Fibroblast of gingiva (primary cell): ENCODE results near the gene SLIT3.

ENCODE experiments used
- DNase-seq: peaks from one replicate; pipeline ENCODE4 v3.0.0-alpha.2; 2011; ENCODE audit warnings: low read depth

Gene SLIT3

GRCh38 chr5:168859471-168859870 is 441.5 kb downstream of the SLIT3 start:
- DNase-seq: no peak

DNA sequence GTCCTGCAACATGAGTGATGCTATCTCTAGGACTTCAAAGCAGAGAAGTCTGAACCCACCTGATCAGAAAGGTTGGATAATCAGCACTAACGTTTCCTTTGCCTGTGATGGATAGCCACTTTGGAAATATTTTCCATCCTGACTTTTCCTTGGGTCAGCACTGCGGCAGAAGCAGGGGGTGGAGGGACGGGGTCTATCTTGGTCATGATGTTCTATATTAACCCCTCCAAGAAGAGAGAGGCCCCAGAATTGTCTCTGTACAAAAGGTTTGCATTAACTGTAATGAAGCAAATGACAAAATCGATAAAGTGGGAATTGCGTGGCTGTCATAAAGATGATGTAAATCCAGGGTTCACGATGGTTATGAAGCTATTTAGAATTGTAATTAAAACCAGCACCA is 441.9 kb downstream of the SLIT3 start:
- no peak for DNase-seq

- DNase-seq: no peak
These were observed 442.6 kb downstream of the SLIT3 start for GRCh38 chr5:168858371-168858770.

- no peak for DNase-seq
These were observed 447.0 kb downstream of the SLIT3 start for GRCh38 chr5:168853972-168854371.

DNA sequence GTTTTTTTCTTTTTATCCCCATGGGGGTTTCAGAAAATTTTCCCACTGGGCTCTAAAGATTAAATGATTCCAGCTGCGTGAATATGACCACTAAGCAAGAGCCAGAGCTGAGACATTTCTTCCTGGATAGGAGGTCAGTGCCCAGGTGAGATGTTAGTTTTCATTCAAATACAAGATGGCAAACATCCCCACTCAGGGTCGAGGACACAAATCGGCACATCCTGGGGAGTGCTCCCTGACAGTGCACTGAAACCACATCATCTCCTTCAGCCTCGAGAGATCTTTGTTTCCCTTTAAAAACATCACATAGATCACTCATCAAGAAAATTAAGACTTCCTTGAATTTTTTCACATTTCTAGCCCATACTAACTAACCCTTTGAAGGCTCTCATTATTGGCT is 448.6 kb downstream of the SLIT3 start:
- no peak for DNase-seq

- DNase-seq: no peak
These were observed 449.0 kb downstream of the SLIT3 start for GRCh38 chr5:168851902-168852321.

DNA sequence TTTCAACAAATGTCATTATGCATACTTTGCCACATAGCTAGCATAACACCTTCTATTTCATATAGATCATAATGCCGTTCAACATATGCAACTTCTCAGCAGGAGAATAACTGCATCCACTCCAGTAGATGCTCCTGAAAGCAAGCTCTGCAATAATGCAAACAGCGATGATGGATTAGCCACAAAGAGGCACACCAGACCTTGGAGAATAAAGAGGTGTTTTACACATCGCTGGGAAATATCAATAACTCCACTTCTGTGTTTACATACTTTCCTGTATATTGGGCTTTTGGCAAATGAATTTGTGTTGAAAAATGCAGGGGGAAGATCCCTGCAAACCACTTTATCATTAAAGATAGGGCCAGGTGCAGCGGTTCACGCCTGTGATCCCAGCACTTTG is 450.3 kb downstream of the SLIT3 start:
- no peak for DNase-seq

GRCh38 chr5:168848569-168848968 is 452.4 kb downstream of the SLIT3 start:
- DNase-seq: no peak

DNA sequence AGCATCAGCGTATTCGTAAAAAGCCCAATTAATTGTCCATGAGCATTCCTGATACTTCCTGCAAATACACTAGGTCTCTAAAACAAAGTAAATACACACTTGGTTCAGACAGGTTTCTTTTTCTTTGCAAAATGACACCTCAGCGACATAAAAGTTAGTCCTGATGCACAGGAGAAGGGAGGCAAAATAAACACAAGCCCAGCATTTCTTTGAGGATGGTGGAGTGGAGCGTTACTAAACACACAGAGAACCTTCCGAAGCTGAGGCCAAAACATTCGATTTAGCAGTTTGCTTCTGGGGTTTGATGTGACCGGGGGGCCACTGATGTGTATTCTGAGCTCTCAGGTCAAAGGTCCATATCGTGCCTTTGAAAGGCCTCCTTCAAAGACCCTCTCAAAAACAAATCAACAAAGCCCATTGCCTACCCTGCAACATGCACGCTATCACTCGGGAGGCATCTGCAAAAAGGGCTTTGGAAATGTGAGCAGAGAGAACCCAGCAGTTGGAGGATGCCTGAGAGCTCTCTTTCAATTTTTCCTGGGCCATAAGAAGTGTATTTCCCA is 453.3 kb downstream of the SLIT3 start:
- no peak for DNase-seq

DNA sequence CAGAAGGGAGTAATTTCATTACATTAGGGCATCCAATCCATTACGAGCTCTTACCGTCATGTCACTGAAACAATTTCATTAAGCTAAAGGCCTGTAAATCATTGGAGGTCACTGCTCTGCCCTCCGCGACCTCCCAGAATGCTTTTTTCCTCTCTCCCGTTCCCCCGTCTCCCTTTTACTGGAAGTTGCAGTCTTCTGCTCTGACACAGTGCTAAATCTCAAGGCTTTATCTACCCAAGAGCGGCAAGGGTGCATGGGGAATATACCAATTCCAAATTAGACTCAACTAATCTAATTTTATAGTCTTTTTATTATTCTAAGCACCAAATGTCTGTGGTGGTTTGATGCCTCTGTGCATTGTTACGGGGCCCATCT is 456.0 kb downstream of the SLIT3 start:
- no peak for DNase-seq

- no peak for DNase-seq
These were observed 456.7 kb downstream of the SLIT3 start for GRCh38 chr5:168844016-168844921.

DNA sequence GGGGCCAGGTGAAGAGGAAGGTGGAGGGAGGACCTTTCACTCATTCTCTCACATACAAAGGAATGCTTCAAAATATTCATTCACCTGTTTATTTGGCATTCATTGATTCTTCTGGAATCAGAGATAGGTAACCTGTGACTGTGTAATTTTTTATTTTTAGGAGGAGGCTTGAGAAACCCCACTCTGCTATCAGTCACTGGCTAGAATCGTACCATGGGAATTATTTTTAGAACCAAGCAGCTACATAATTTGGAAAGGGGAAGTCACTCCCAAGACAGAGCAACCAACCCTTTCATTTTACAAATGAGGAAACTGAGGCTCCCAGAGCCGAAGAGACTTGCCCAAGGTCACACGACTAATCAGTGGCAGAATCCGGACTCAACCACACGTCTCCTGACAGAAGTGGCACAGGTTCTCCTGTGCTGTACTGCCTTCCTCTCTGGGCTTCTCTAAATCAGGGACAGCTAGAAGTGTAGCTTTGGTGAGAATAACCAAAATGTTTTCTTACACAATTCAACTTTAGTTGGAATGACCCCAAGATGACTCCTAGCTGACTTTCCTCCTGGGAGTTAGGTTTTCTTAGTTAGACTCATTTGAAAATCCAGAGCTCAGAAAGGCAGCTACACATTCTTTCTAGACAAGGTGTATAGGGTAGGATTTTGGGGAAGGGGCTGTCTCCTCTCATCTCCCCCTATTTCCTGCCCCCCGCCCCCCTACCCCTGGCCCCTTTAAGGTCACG is 457.5 kb downstream of the SLIT3 start:
- DNase-seq: peak; percentile 15

DNA sequence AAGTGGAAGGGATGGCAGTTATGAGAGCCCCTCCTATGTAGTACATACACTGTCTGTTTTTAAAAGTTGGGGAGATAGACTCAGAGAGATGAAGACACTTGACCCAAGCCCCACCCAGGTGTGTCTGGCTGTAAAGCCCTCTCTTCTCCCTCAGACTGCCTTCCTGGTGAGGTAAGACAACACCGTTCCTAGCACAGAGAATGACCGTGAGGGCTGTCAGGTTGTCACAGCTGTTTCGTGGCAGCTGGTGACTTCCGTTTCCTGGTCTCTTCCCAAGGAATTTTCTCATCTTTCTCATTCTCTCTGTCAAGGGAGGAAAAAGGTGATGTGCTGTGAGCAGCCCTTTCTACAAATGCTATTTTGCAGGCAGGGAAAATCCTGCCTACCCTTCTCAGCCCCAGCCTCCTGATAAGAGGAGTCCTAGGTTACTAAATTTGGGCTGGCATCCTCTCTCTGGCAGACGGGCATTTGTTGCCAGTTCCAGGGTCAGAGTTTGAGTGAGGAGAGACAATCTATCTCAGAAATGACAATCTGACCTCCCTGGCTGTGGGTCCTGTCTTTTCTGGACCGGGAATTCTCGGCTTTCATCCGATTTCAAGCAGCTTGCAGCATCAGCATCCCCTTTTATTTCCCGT is 458.3 kb downstream of the SLIT3 start:
- no peak for DNase-seq

DNA sequence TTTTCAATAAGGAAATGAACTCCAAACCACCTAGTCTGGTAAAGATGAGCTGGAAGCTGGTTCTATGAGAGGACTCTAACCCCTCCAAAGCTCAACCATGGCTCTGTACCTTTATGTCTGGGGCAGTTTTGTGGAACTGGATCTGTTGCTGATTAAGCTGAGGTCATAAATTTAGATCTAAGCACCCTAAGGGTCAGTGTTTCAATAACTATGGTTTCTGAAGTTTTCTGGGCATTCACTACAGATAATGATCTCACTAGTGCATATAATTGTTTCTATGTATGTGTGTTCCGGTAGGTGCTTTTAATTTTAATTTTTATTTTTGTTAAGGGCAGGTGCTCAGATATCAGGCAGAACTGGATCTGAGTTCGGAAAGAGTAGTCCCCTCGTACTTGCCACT is 463.1 kb downstream of the SLIT3 start:
- DNase-seq: no peak

GRCh38 chr5:168836603-168837231 is 464.2 kb downstream of the SLIT3 start:
- no peak for DNase-seq

DNA sequence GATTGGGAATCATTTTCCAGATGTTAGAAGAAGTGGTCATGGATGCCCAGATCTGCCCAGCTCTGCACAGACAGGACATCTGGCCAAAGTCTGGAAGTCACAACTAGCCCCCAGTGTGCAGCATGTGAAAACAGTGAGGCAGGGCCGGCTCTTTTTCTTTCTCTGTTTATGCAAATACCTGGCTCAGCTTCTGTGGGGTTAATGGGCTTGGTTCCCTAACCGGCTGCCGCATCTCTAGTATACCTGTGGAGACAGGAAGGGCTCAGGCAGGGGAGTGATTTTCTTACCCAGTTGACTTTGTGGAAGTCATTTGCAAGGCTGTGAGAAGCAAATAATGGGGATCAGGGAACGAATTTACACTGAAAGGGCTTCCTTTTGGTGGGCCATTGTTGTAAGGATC is 467.0 kb downstream of the SLIT3 start:
- no peak for DNase-seq

- DNase-seq: no peak
These were observed 467.6 kb downstream of the SLIT3 start for GRCh38 chr5:168833383-168833782.

DNA sequence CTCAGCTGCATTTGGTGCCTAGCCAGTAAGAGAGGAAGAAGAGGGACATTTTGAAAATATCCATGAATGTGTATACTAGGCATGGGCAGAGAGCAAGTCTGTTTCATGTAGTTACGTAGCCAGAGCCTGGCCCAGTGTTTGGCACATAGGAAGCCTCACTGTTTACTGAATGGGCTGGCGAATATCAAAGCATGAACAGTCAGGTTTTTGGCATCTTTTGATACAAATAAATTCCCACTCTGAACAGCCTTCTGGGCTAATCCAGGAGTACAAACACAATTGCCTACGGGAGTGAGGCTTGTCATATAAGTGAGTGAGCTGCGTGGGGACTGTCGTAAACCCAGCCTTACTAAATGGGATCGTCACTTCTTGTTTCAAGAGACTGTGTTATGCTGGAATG is 468.6 kb downstream of the SLIT3 start:
- no peak for DNase-seq

DNA sequence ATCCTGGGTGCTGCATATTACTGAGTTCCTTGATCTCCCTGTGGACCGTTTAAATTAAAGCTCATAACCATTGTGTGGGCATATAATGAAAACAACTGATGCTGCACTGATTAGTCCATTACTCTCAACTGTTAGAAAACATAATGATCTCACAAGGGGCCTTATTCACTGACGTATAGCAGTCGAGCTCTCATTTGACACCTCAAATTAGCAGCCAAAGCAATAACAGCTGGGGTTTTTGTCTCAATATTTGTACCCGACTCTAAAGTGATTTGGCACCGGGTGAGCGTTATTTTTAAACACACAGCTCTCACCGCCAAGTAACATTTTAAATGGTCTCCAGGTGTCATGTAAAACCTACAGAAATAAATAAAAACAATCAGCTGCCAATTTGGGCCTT is 469.6 kb downstream of the SLIT3 start:
- no peak for DNase-seq

DNA sequence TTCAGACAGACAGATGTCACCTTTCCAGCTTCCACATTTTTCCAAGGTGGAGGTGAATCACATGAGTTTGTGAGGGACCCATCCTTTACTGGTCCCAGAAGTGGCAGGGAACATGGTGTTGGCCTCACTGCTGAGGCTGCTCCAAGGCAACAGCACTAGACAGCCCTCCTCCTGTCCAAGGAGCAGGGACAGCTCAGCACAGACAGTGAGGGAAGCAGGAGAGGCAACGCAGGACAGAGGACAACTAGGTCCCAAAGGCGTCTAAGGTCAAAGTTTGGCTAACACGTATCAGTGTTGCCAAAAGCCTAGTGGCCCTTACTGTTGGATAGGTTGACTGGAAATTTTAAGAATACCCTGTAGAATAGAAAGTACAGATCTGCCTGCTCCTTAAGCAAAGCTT is 470.1 kb downstream of the SLIT3 start:
- no peak for DNase-seq

- no peak for DNase-seq
These were observed 471.0 kb downstream of the SLIT3 start for GRCh38 chr5:168829922-168830417.

- DNase-seq: no peak
These were observed 471.9 kb downstream of the SLIT3 start for GRCh38 chr5:168829044-168829443.
